ENCODE measurements around the gene PSG6.
"Not testable (repeated sequence)": the region's sequence is repeated elsewhere in the genome, so short reads cannot be mapped to it uniquely, and the experiment has no call there.

The PSG6 gene

DNA sequence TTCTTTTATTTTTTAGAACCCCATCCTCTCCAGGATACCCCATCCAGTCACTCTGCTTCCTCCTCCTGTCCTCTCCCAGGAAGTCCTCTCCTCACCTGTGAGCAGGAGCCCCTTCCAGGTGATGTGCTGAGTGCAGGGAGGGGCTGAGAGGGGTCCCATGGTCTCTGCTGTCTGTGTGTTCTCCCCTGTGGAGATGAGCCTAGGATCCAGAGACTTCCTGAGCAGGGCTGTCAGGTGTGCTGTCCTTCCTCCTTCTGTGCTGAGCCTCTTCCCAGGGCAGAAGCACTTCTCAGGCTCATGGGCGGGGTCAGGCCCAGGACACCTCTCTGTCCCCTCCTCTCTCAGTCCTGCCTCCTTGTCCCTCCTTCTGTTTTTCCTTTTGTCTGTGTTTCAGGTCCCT, at the start of gene PSG6:
TSS of gene PSG6 (minus strand) at position 261 of the 400 bp plus-strand sequence. CDS start at position 159, 102 bp downstream.
- DNase-seq (ENCODE audit: low read depth, low spot score): not testable (repeated sequence)

DNA sequence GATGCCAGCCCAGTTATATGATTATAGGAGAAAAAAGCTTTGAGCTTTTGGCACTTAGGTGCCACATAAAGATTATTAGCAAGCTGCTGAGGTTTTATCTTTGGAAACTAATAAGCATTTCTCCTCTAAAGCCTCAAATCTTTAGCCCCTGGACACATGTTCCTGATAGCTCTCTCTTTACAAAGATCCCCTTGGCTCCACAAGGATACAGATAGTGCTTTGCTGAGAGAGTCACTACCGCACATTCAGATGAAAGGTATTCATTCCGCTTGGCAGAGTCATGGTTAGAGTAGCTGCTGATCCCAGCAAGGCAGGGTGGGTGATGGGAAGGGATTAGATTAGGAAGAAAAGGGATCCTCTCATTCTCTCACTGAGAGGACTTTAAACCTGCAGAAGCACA, 47.5 kb upstream of the PSG6 start:
- no peak for DNase-seq (ENCODE audit: low read depth, low spot score)

GRCh38 chr19:42961119-42961518, 43.4 kb upstream of the PSG6 start:
- DNase-seq (ENCODE audit: low read depth, low spot score): no peak

DNA sequence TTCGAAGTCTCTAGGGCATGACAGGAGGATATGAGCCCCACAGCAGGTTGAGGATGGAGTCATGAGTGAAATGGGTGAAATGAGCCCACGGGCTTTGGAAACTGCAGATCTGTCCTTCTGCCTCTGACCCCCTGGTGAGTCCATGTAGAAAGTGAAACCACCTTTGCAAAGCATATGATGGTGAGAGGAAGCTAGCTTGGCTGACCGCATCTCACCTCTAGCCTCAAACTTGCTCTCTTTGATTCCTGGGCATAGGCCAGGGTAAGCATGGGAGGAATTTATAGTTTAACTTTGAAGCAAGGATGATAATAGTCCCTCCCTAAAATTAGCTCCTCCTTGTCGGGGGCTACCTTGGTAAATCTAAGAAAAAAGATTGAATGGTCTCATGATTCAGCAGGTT, 34.4 kb upstream of the PSG6 start:
- not testable (repeated sequence) for DNase-seq (ENCODE audit: low read depth, low spot score)

GRCh38 chr19:42951476-42951875, 33.8 kb upstream of the PSG6 start:
- DNase-seq (ENCODE audit: low read depth, low spot score): not testable (repeated sequence)

DNA sequence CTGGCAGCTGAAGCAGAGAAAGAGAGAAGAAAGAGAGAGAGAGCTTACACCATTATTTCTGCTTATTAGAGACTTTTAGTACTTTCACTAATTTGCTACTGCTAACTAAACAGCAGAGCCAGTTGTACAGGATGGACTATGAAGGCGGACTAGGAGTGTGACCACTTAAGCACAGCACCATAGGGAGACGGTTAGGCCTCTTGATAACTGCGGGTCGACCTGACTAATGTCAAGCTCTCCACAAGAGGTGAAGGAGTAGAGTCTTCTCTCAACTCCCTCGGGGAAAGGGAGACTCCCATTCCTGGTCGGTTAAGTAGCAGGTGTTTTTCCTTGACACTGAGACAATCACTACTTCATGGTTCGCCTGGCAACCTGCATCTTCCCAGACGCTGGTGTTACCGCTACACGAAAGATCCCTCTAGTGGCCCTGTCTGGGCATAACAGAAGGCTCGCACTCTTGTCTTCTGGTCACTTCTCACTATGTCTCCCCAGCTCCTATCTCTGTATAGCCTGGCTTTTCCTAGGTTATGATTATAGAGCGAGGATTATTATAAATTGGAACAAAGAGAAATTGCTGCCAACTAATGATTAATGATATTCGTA, 24.6 kb upstream of the PSG6 start:
- DNase-seq (ENCODE audit: low read depth, low spot score): no peak

DNA sequence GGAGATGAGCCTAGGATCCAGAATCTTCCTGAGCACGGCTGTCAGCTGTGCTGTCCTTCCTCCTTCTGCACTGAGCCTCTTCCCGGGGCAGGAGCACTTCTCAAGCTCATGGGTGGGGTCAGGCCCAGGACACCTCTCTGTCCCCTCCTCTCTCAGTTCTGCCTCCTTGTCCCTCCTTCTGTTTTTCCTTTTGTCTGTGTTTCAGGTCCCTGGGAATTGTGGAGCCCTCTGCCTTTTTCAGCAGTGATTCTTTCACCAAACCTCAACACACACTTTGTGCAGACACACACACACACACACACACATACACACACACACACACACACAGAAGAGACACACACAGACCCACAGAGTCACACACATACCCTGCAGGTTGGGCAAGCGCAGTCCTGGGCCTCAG, 19.4 kb upstream of the PSG6 start, which contains the start of gene PSG7:
TSS of gene PSG7 (minus strand) at position 101 of the 400 bp plus-strand sequence. CDS start 131 bp downstream, outside the sequence.
- DNase-seq (ENCODE audit: low read depth, low spot score): not testable (repeated sequence)

GRCh38 chr19:42934726-42935125, 17.0 kb upstream of the PSG6 start:
- not testable (repeated sequence) for DNase-seq (ENCODE audit: low read depth, low spot score)

DNA sequence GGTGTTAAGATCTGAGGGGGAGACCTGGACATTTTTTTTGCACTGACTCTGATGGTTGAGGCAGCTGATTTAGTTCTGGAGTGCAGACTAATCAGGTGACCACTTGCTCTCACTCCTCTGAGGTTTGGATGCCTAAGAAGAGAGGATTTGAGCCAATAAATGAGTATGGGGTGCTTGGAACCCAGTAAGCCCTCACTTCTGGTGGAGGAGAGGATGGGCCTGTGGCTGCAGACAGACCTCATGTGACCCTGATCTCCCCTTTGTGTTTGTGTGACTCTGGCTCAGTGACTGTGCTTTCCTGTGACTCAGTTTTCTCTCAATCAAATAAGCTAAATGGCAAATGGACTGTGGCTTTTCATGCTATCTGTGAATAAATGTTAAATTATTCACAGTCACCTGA, 16.5 kb upstream of the PSG6 start:
- DNase-seq (ENCODE audit: low read depth, low spot score): not testable (repeated sequence)

- not testable (repeated sequence) for DNase-seq (ENCODE audit: low read depth, low spot score)
These were observed 15.7 kb upstream of the PSG6 start for GRCh38 chr19:42933412-42933811.

DNA sequence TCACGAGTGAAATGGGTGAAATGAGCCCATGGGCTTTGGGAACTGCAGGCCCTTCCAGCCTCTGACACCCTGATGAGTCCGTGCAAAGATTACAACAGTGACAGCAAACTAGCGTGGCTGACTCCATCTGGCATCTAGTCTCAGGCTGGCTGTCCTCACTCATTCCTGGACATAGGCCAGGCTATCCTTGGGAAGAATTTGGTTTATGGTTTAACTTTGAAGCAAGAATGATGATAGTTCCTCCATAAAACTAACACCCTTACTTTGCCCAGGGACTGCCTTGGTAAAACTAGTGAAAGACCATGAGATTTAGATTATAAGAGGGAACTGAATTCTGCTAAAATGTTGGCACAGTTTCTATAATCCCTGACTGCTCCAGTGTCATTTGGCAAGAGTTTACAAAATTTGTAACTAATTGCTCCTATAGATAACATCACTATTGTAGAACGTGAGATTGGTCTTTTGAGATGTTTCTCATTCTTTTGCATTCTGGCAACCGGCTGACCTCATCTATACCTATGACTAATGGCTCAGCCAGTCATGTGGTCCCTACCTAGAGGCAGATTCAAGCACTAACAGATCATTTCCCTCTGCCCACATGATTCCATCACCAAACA, 14.9 kb upstream of the PSG6 start:
- not testable (repeated sequence) for DNase-seq (ENCODE audit: low read depth, low spot score)

- DNase-seq (ENCODE audit: low read depth, low spot score): not testable (repeated sequence)
These were observed 12.5 kb upstream of the PSG6 start for GRCh38 chr19:42930214-42930613.

- DNase-seq (ENCODE audit: low read depth, low spot score): no peak
These were observed 11.2 kb upstream of the PSG6 start for GRCh38 chr19:42928896-42929295.

DNA sequence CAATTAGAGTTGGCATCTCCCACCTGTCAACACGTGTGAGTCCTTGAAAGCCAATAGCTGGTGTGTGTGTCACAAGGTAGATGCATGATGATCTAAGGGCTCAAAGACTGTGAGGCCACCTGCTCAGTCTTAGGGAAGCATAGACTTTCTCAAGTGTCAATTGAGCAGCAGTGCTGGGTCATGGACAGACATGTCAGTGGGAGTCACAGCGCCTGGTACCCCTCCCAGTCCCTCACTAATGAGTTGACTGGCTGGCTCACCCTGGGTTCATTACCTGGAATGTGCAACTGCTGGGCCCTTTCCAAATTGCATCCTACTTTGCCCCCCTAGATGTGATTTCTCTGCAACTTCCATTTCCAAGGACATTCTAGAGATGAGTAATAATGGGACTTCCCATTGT, 9.1 kb upstream of the PSG6 start:
- no peak for DNase-seq (ENCODE audit: low read depth, low spot score)

GRCh38 chr19:42923106-42923505, 5.4 kb upstream of the PSG6 start:
- peak; percentile 21 for DNase-seq (ENCODE audit: low read depth, low spot score)

DNA sequence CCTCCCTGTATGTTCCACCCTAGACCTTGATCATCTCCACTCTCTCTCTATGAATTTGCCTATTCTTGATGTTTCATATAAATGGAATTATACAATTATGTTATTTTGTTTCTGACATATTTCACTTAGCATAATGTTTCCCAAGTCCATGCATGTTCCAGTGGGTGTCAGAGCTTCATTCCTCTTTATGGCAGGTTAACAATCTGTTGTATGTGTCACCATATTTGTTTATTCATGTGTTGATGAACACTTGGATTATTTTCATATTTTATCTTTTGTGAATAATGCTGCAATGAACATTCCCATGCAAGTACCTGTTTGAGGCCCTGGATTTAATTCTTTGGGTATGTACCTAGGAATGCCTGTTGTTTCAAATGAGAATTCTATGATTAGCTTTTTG, 3.3 kb upstream of the PSG6 start:
- DNase-seq (ENCODE audit: low read depth, low spot score): not testable (repeated sequence)

- DNase-seq (ENCODE audit: low read depth, low spot score): no peak
These were observed 2.0 kb upstream of the PSG6 start for GRCh38 chr19:42919757-42920079.

- not testable (repeated sequence) for DNase-seq (ENCODE audit: low read depth, low spot score)
These were observed 1.5 kb upstream of the PSG6 start for GRCh38 chr19:42919070-42919756.

DNA sequence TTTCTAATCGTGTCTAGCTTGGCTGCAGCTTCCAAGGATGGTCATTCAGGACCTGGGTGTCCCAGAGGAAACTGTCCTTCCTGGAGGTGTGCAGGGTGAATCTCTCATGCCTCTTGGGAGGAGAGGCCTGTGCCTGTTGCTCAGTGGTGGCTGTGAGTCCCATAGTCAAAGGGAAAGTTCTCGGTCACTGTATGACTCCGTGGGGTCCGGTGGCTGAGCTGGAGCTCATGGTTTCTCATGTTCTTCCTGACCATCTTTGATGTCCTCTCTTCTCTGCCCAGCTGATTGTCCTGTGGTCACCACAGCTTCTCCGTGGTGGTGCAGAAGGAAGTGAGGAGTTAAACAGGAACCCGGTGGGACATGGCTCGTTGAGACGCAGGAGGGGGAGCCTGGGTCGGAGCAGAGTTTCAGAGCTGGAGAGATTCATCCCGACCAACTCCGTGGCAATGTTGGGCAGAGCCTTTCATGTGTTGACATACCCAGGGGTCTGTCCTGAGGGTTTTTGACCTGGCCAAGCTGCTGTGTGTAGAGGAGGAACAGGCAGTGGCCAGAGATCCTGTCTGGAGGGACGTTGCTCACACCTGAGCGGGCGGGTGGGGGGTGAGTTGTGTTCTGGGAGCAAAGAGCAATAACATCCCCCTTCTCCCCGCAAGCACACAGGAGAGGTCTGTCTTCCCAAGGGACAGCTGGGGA, 829 bp upstream of the PSG6 start:
- not testable (repeated sequence) for DNase-seq (ENCODE audit: low read depth, low spot score)

GRCh38 chr19:42916931-42917330, 763 bp downstream of the PSG6 start:
- not testable (repeated sequence) for DNase-seq (ENCODE audit: low read depth, low spot score)

- not testable (repeated sequence) for DNase-seq (ENCODE audit: low read depth, low spot score)
These were observed 4.2 kb downstream of the PSG6 start for GRCh38 chr19:42913516-42913915.

- DNase-seq (ENCODE audit: low read depth, low spot score): not testable (repeated sequence)
These were observed 4.8 kb downstream of the PSG6 start for GRCh38 chr19:42912941-42913340.
